ENCODE data around the gene ERP44. TPM values are rescaled to one million over a fixed set of nuclear protein-coding genes. Genes with fewer than 3 reads are reported as not detected.
A peak's percentile ranks its signal among the peaks of the same experiment; 100 is the strongest.

ERP44 gene
- total and polyA plus RNA-seq, 8 donors: 1.2 to 32.9 (median 12.0) TPM

DNA sequence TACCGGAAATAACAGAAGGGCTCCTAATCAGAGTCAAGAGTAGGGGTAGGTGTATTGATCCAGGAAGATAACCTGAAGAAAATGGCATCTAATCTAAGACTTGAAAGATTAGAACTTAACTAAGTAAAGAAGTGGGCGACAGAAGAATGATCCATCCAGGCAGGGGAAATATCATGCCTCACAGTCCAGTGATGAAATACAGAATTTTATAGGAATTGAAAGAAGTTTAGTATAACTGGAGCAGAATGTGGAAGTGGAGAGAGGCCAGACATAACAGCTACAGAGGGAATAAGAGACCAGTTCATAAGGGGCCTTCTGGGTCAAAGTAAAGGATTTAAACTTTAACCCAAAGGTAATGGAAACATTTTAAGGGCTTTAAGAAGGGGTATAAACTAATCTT, 42.2 kb downstream of the ERP44 start:
- TF ChIP-seq POLR2A (IDR thresholded peaks at IDR 0.05) (no peak), POLR2AphosphoS5 (IDR thresholded peaks at IDR 0.05) (no peak), EP300 (IDR thresholded peaks at IDR 0.05) (no peak)
- TF ChIP-seq, protein P1, sequence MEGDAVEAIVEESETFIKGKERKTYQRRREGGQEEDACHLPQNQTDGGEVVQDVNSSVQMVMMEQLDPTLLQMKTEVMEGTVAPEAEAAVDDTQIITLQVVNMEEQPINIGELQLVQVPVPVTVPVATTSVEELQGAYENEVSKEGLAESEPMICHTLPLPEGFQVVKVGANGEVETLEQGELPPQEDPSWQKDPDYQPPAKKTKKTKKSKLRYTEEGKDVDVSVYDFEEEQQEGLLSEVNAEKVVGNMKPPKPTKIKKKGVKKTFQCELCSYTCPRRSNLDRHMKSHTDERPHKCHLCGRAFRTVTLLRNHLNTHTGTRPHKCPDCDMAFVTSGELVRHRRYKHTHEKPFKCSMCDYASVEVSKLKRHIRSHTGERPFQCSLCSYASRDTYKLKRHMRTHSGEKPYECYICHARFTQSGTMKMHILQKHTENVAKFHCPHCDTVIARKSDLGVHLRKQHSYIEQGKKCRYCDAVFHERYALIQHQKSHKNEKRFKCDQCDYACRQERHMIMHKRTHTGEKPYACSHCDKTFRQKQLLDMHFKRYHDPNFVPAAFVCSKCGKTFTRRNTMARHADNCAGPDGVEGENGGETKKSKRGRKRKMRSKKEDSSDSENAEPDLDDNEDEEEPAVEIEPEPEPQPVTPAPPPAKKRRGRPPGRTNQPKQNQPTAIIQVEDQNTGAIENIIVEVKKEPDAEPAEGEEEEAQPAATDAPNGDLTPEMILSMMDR (IDR thresholded peaks at IDR 0.05): no peak
- Histone ChIP-seq H3K4me1 (peaks cover 0 to 30% (median 2%) of the 10 kb centered on the region in 4 donors), H3K9me3 (no peaks in the 10 kb centered on the region), H3K27me3 (no peaks in the 10 kb centered on the region), H3K36me3 (peaks cover 0 to 35% (median 30%) of the 10 kb centered on the region in 4 donors), H3K4me3 (no peak overlapping the region), H3K27ac (no peak overlapping the region)
- DNase-seq: peak in 1 of 2 donors; percentile 10
- intact Hi-C loops (cut with DNase I; ENCODE audit: low total_unique reads): no loop called here
- WGBS, 5 donors: 27 to 60% (median 50%) methylated on average over 2 of the region's 2 CpGs

- DNase-seq: no peak
- WGBS, 5 donors: 71 to 89% (median 82%) methylated on average over 6 of the region's 6 CpGs
- intact Hi-C loops (cut with DNase I; ENCODE audit: low total_unique reads): no loop called here
- H3K4me1 ChIP-seq: peaks cover 0 to 27% (median 4%) of the 10 kb centered on the region in 4 donors
- peaks cover 0 to 41% (median 32%) of the 10 kb centered on the region in 4 donors for H3K36me3 ChIP-seq
- no peak overlapping the region for H3K27ac ChIP-seq
- H3K4me3 ChIP-seq: no peak overlapping the region
- TF ChIP-seq POLR2A (IDR thresholded peaks at IDR 0.05) (no peak), EP300 (IDR thresholded peaks at IDR 0.05) (no peak), POLR2AphosphoS5 (IDR thresholded peaks at IDR 0.05) (no peak)
- TF ChIP-seq, protein P1 (IDR thresholded peaks at IDR 0.05): no peak
- H3K27me3 ChIP-seq: no peaks in the 10 kb centered on the region
- H3K9me3 ChIP-seq: no peaks in the 10 kb centered on the region
Measured at GRCh38 chr9:100052375-100052774, 46.4 kb downstream of the ERP44 start.

- intact Hi-C loops (cut with DNase I; ENCODE audit: low total_unique reads): no loop called here
- 20 to 46% (median 31%) methylated on average over 1 of the region's 1 CpG for WGBS, 5 donors
- Histone ChIP-seq H3K4me1 (peaks cover 0 to 16% (median 4%) of the 10 kb centered on the region in 4 donors), H3K27me3 (no peaks in the 10 kb centered on the region), H3K4me3 (no peak overlapping the region), H3K27ac (no peak overlapping the region), H3K36me3 (peaks cover 0 to 40% (median 22%) of the 10 kb centered on the region in 4 donors), H3K9me3 (no peaks in the 10 kb centered on the region)
- TF ChIP-seq, protein P1 (IDR thresholded peaks at IDR 0.05): no peak
- TF ChIP-seq POLR2AphosphoS5 (IDR thresholded peaks at IDR 0.05) (no peak), POLR2A (IDR thresholded peaks at IDR 0.05) (no peak), EP300 (IDR thresholded peaks at IDR 0.05) (no peak)
- DNase-seq: no peak
Measured at GRCh38 chr9:100049551-100049950, 49.2 kb downstream of the ERP44 start.

DNA sequence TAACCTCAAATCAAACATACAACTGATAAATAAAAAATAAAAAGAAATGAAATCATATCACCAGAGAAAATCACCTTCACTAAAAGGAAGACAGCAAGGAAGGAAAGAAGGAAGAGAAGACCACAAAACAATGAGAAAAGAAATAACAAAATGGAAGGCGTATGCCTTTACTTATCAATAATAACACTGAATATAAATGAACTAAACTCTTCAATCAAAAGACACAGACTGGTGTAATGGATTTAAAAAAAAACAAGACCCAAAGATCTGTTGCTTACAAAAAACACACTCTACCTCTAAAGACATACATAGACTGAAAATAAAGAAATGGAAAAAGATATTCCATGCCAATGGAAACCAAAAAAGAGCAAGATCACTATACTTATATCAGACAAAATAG, 60.3 kb downstream of the ERP44 start:
- Histone ChIP-seq H3K36me3 (peaks cover 0 to 21% (median 14%) of the 10 kb centered on the region in 4 donors), H3K4me3 (no peak overlapping the region), H3K27ac (no peak overlapping the region), H3K9me3 (no peaks in the 10 kb centered on the region), H3K27me3 (no peaks in the 10 kb centered on the region), H3K4me1 (peaks cover 0 to 10% (median 3%) of the 10 kb centered on the region in 4 donors)
- TF ChIP-seq, protein P1 (IDR thresholded peaks at IDR 0.05): no peak
- no peak for TF ChIP-seq POLR2A (IDR thresholded peaks at IDR 0.05)
- no peak for TF ChIP-seq EP300 (IDR thresholded peaks at IDR 0.05)
- no peak for TF ChIP-seq POLR2AphosphoS5 (IDR thresholded peaks at IDR 0.05)
- 94 to 100% (median 97%) methylated on average over 1 of the region's 1 CpG for WGBS, 5 donors
- no peak for DNase-seq
- intact Hi-C loops (cut with DNase I; ENCODE audit: low total_unique reads): no loop called here
